Cardiac atrium fibroblast (primary cell): Measurements from ENCODE around the gene TAOK1. TPM values are rescaled to one million over a fixed set of nuclear protein-coding genes. Genes with fewer than 3 reads are reported as not detected.

Experiments
- total RNA-seq: library from RNA; depleted of rRNA; stranded (reverse); fragments of >200 nt; gene quantifications from 2 replicates; pipeline ENCODE4 v1.2.3, GENCODE V29; 2015

The TAOK1 gene
- total RNA-seq = 28.2 and 37.4 TPM in 2 replicates

GRCh38 chr17:29389982-29390850, at the start of gene TAOK1:
Gene TAOK1, plus strand, starts transcription at chr17:29390363. Its CDS starts 61,186 bp downstream, at chr17:29451549.

GRCh38 chr17:29566473-29567303, 176.5 kb downstream of the TAOK1 start, which contains the start of gene ABHD15:
Gene ABHD15, minus strand, starts transcription at chr17:29567037. Its CDS starts 71 bp downstream, at chr17:29566966.

GRCh38 chr17:29568331-29569244, 178.4 kb downstream of the TAOK1 start, which contains the start of gene TP53I13:
Gene TP53I13, plus strand, starts transcription at chr17:29568701. Its CDS starts 58 bp downstream, at chr17:29568759.

GRCh38 chr17:29589524-29590410, 199.6 kb downstream of the TAOK1 start, which contains the start of gene GIT1:
Gene GIT1, minus strand, starts transcription at chr17:29589648. Its CDS starts 270 bp downstream, at chr17:29589378.

GRCh38 chr17:29592850-29593551, 202.8 kb downstream of the TAOK1 start, which contains the start of gene ANKRD13B:
Gene ANKRD13B, plus strand, starts transcription at chr17:29593132. Its CDS starts 490 bp downstream, at chr17:29593622.

Other genes starting within 250 kb of the TAOK1 start
- 18.6 and 21.1 TPM in 2 replicates for gene MYO18A, start 210.0 kb upstream of the TAOK1 start, total RNA-seq
- not detected in 2 replicates for gene CRYBA1, start 143.5 kb upstream of the TAOK1 start, total RNA-seq
- 26.4 and 38.9 TPM in 2 replicates for gene NUFIP2, start 96.2 kb upstream of the TAOK1 start, total RNA-seq
- gene ABHD15, start 176.7 kb downstream of the TAOK1 start, total RNA-seq = 6.7 and 6.8 TPM in 2 replicates
- 76.8 and 78.2 TPM in 2 replicates for gene TP53I13, start 178.3 kb downstream of the TAOK1 start, total RNA-seq
- 17.8 and 35.4 TPM in 2 replicates for gene GIT1, start 199.3 kb downstream of the TAOK1 start, total RNA-seq
- 5.8 and 13.4 TPM in 2 replicates for gene ANKRD13B, start 202.8 kb downstream of the TAOK1 start, total RNA-seq
- gene CORO6, start 232.5 kb downstream of the TAOK1 start, total RNA-seq = 4.7 and 5.1 TPM in 2 replicates